ENCODE results near the gene ZBTB20.

DNA sequence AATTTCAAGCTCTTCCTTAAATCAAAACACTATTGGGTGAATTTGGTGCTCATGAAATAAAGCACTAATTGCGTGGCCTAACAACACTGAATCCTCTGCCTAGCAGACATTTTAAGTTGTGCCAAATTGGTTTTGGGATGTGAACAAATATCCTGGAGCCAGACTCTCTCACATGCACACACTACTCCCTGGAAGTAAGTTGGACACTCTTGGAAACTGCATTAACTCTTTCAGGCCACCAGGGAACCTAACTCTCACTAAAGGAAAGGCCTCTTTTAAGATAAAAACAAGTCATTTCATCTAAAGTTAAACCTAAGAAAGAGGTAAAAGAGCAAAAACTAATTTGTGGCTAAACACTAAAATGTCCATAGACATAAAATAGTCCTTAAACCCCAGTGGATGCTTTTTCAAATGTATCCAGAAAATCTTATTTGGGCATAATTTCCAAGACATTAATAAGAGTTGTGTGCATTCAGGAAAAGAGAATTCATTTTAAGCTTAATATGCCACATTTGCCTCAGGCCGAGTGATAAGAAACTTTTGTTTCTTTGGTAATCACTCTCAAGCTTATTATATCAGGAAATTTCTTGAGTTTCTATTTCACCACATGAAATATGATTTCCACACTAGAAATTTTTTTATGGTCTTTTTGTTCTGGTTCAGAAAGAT is 61.8 kb downstream of the ZBTB20 start:
- TF ChIP-seq, protein P1, sequence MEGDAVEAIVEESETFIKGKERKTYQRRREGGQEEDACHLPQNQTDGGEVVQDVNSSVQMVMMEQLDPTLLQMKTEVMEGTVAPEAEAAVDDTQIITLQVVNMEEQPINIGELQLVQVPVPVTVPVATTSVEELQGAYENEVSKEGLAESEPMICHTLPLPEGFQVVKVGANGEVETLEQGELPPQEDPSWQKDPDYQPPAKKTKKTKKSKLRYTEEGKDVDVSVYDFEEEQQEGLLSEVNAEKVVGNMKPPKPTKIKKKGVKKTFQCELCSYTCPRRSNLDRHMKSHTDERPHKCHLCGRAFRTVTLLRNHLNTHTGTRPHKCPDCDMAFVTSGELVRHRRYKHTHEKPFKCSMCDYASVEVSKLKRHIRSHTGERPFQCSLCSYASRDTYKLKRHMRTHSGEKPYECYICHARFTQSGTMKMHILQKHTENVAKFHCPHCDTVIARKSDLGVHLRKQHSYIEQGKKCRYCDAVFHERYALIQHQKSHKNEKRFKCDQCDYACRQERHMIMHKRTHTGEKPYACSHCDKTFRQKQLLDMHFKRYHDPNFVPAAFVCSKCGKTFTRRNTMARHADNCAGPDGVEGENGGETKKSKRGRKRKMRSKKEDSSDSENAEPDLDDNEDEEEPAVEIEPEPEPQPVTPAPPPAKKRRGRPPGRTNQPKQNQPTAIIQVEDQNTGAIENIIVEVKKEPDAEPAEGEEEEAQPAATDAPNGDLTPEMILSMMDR (IDR thresholded peaks at IDR 0.05; ENCODE audit: low read depth, low read length, poor library complexity, severe bottlenecking): no peak
- TF ChIP-seq EZH2phosphoT487 (IDR thresholded peaks at IDR 0.05; ENCODE audit: borderline replicate concordance, low read length): no peak
